Astrocyte (in vitro differentiated cells and primary cell): ENCODE data around the gene CCR3. TPM values are rescaled to one million over a fixed set of nuclear protein-coding genes. Genes with fewer than 3 reads are reported as not detected.

Experiments used
- DNase-seq: peaks from one replicate; pipeline ENCODE4 v3.0.0-alpha.2; 2010; ENCODE audit warnings: low read depth
- FAIRE-seq: peaks from 2 replicates; lab custom pipeline; 2011; peaks lifted over from hg19 to GRCh38; lab: Jason Lieb, UNC
- H2AFZ ChIP-seq: 2 replicates; pipeline ENCODE4 v1.6.0; 2012; ENCODE audit warnings: low read depth, low read length, inconsistent platforms
- H3K27ac ChIP-seq: 2 replicates; pipeline ENCODE4 v1.5.1; 2011; ENCODE audit warnings: low read depth, low read length, inconsistent platforms
- H3K27me3 ChIP-seq: 2 replicates; pipeline ENCODE4 v1.6.0; 2011; ENCODE audit warnings: low read length, inconsistent platforms; ENCODE audit not compliant: insufficient read depth
- H3K36me3 ChIP-seq: 2 replicates; pipeline ENCODE4 v1.5.1; 2011; ENCODE audit warnings: low read length, inconsistent platforms; ENCODE audit not compliant: insufficient read depth
- H3K4me1 ChIP-seq: 2 replicates; pipeline ENCODE4 v1.5.1; 2011; ENCODE audit warnings: low read length, inconsistent platforms; ENCODE audit not compliant: insufficient read depth
- H3K4me2 ChIP-seq: 2 replicates; pipeline ENCODE4 v1.6.0; 2012; ENCODE audit warnings: low read length, inconsistent platforms
- H3K4me3 ChIP-seq: 2 replicates; pipeline ENCODE4 v1.5.1; 2011; ENCODE audit warnings: low read depth, mild to moderate bottlenecking, low read length, inconsistent platforms; ENCODE audit not compliant: insufficient read depth
- H3K79me2 ChIP-seq: 2 replicates; pipeline ENCODE4 v1.6.0; 2012; ENCODE audit warnings: mild to moderate bottlenecking, low read length, inconsistent platforms; ENCODE audit not compliant: insufficient read depth
- H3K9ac ChIP-seq: 2 replicates; pipeline ENCODE4 v1.6.0; 2012; ENCODE audit warnings: mild to moderate bottlenecking, low read length, inconsistent platforms
- H3K9me3 ChIP-seq: 2 replicates; pipeline ENCODE4 v1.5.1; 2012; ENCODE audit warnings: low read depth, mild to moderate bottlenecking, low read length, inconsistent platforms; ENCODE audit not compliant: insufficient read depth
- H4K20me1 ChIP-seq: 2 replicates; pipeline ENCODE4 v1.6.0; 2012; ENCODE audit warnings: low read length, inconsistent platforms; ENCODE audit not compliant: insufficient read depth
- H3K27ac Mint-ChIP-seq: one replicate; pipeline ENCODE4 v1.8.0; 2021; ENCODE audit warnings: mild to moderate bottlenecking, mixed read lengths; ENCODE audit not compliant: unreplicated experiment
- H3K27me3 Mint-ChIP-seq: one replicate; pipeline ENCODE4 v1.8.0; 2021; ENCODE audit warnings: low read depth, mixed read lengths; ENCODE audit not compliant: unreplicated experiment
- H3K36me3 Mint-ChIP-seq: one replicate; pipeline ENCODE4 v1.8.0; 2021; ENCODE audit warnings: low read depth, mixed read lengths; ENCODE audit not compliant: unreplicated experiment
- H3K4me1 Mint-ChIP-seq: one replicate; pipeline ENCODE4 v1.8.0; 2021; ENCODE audit warnings: low read depth, mixed read lengths; ENCODE audit not compliant: unreplicated experiment
- H3K4me3 Mint-ChIP-seq: one replicate; pipeline ENCODE4 v1.8.0; 2021; ENCODE audit warnings: mild to moderate bottlenecking, moderate library complexity, mixed read lengths; ENCODE audit not compliant: unreplicated experiment
- H3K9me3 Mint-ChIP-seq: one replicate; pipeline ENCODE4 v1.8.0; 2021; ENCODE audit warnings: mild to moderate bottlenecking, mixed read lengths; ENCODE audit not compliant: unreplicated experiment
- CTCF ChIP-seq: IDR thresholded peaks from 2 replicates; pipeline ENCODE4 v1.5.1; 2011; ENCODE audit warnings: low read depth, mild to moderate bottlenecking, inconsistent platforms, low read length, moderate library complexity; ENCODE audit not compliant: insufficient read depth
- EZH2 ChIP-seq: IDR thresholded peaks from 2 replicates; pipeline ENCODE4 v1.6.1; 2012; ENCODE audit warnings: mild to moderate bottlenecking, low read length, inconsistent platforms; ENCODE audit not compliant: insufficient read depth
- total RNA-seq: library from RNA; stranded (reverse); gene quantifications from 2 replicates; pipeline ENCODE4 v1.2.1, GENCODE V29; 2021

CCR3 gene
- total RNA-seq, 1 donor from 2014 or later = not detected

DNA sequence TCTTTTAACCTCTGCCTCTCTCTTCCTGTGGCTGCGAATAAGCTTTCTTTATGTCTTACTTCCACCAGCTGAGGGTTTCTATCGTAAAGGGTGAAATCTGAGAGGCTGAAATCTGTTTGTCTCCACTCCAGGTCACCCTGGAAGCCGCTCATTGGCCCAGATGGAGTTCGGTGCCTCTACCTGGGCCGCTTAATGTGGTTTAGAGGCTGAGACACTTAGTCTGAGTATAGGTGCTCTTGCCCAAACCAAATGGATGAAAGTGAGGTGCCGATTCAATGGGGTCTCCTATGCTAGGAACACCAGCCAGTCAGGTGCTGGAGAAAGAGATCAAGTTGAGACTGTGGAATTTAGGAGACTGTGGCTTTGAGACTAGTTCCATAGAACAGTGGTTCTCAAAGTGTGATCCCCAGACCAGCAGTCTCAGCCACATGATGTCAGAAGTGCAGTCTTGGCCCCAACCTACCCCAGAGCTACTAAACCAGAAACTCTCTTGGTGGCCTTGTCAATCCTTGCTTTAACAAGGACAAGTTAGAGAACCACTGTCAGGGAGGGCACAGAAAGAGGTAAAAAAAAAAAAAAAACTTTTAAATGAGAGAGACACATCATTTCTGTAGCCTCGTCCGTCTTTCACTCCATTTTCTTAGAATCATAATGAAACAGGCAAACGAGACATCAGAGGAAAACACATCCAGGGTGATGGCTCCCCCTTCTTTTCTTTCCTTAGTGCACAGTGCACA, 56.8 kb downstream of the CCR3 start:
- no peak overlapping the region for H2AFZ ChIP-seq

GRCh38 chr3:46299608-46300460, 57.6 kb downstream of the CCR3 start:
- H3K79me2 ChIP-seq = no peaks in the 10 kb centered on the region
- no peak overlapping the region for H3K9ac ChIP-seq
- DNase-seq (no peak), FAIRE-seq (no peak)
- H3K4me1 ChIP-seq = no peaks in the 10 kb centered on the region
- no peak overlapping the region for H3K27ac Mint-ChIP-seq
- no peaks in the 10 kb centered on the region for H4K20me1 ChIP-seq
- H3K4me1 Mint-ChIP-seq = peaks cover 9% of the 10 kb centered on the region
- no peak overlapping the region for H3K4me2 ChIP-seq
- H3K4me3 Mint-ChIP-seq = no peak overlapping the region
- H2AFZ ChIP-seq = no peak overlapping the region
- H3K36me3 ChIP-seq = no peaks in the 10 kb centered on the region
- H3K9me3 Mint-ChIP-seq = no peaks in the 10 kb centered on the region
- peaks cover 14% of the 10 kb centered on the region for H3K27me3 Mint-ChIP-seq
- H3K4me3 ChIP-seq = no peak overlapping the region
- TF ChIP-seq EZH2 (no peak), CTCF (no peak)
- peaks cover 2% of the 10 kb centered on the region for H3K27me3 ChIP-seq
- H3K9me3 ChIP-seq = no peaks in the 10 kb centered on the region
- no peaks in the 10 kb centered on the region for H3K36me3 Mint-ChIP-seq
- no peak overlapping the region for H3K27ac ChIP-seq

More for the DNA sequence above, 56.8 kb downstream of the CCR3 start:
- Mint-ChIP-seq H3K9me3 (no peaks in the 10 kb centered on the region), H3K4me3 (no peak overlapping the region), H3K4me1 (peaks cover 9% of the 10 kb centered on the region), H3K27ac (no peak overlapping the region), H3K36me3 (no peaks in the 10 kb centered on the region), H3K27me3 (peaks cover 14% of the 10 kb centered on the region)
- H4K20me1 ChIP-seq = no peaks in the 10 kb centered on the region
- no peak overlapping the region for H3K27ac ChIP-seq
- peaks cover 2% of the 10 kb centered on the region for H3K27me3 ChIP-seq
- TF ChIP-seq EZH2 (no peak), CTCF (no peak)
- no peak overlapping the region for H3K4me2 ChIP-seq
- H3K4me1 ChIP-seq = no peaks in the 10 kb centered on the region
- FAIRE-seq = no peak
- no peak overlapping the region for H3K4me3 ChIP-seq
- H3K36me3 ChIP-seq = no peaks in the 10 kb centered on the region
- H3K79me2 ChIP-seq = no peaks in the 10 kb centered on the region
- DNase-seq = no peak
- no peak overlapping the region for H3K9ac ChIP-seq
- H3K9me3 ChIP-seq = no peaks in the 10 kb centered on the region

GRCh38 chr3:46300461-46300789, 58.2 kb downstream of the CCR3 start:
- Histone ChIP-seq H3K4me3 (no peak overlapping the region), H3K79me2 (no peaks in the 10 kb centered on the region), H3K9ac (no peak overlapping the region), H2AFZ (no peak overlapping the region), H3K4me2 (no peak overlapping the region), H3K9me3 (no peaks in the 10 kb centered on the region), H3K4me1 (no peaks in the 10 kb centered on the region), H3K27me3 (peaks cover 2% of the 10 kb centered on the region), H4K20me1 (no peaks in the 10 kb centered on the region), H3K27ac (no peak overlapping the region), H3K36me3 (no peaks in the 10 kb centered on the region)
- FAIRE-seq (no peak), DNase-seq (no peak)
- Mint-ChIP-seq H3K27ac (no peak overlapping the region), H3K36me3 (no peaks in the 10 kb centered on the region), H3K4me1 (peaks cover 9% of the 10 kb centered on the region), H3K9me3 (no peaks in the 10 kb centered on the region), H3K27me3 (peaks cover 14% of the 10 kb centered on the region), H3K4me3 (no peak overlapping the region)
- TF ChIP-seq EZH2 (no peak), CTCF (no peak)
